ENCODE measurements around the gene KCNMA1.

DNA sequence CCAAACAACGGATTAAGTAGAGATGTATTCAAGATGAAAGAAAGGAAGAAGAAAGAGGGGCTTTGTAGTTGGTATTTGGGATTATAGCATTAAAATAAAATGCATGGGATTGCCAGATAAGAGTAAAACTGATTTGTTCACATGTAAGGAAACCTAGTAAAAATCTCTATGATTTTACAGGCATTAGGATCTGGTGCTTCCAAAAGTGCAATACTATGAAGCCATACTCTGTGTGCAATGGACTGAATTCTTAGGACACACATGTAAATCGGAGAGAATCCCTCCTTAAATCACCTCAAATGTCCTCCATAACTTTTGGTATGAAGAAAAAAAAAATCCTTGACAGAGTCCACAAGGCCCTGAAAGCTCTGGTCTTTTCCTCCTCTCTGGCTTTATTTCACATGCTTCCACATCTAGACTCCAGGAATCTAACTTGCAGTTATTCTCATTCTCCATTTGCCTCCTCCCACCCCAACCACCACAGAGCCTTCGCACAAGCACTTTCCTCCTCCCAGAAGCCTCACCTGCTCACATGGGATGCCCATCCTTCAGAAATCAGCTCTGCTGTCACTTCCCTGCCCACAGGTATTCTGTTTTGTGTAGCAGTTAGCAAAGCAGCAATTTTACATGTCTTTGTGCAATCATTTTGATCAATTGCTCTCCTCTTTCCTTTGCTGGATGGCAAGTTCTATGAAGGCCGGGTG lies 378.3 kb downstream of the KCNMA1 start:
- TF ChIP-seq, protein P1, sequence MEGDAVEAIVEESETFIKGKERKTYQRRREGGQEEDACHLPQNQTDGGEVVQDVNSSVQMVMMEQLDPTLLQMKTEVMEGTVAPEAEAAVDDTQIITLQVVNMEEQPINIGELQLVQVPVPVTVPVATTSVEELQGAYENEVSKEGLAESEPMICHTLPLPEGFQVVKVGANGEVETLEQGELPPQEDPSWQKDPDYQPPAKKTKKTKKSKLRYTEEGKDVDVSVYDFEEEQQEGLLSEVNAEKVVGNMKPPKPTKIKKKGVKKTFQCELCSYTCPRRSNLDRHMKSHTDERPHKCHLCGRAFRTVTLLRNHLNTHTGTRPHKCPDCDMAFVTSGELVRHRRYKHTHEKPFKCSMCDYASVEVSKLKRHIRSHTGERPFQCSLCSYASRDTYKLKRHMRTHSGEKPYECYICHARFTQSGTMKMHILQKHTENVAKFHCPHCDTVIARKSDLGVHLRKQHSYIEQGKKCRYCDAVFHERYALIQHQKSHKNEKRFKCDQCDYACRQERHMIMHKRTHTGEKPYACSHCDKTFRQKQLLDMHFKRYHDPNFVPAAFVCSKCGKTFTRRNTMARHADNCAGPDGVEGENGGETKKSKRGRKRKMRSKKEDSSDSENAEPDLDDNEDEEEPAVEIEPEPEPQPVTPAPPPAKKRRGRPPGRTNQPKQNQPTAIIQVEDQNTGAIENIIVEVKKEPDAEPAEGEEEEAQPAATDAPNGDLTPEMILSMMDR (IDR thresholded peaks at IDR 0.05): no peak
- TF ChIP-seq POLR2A (IDR thresholded peaks at IDR 0.05): no peak
